Activated T-helper 9 cell treated with anti-CD3 and anti-CD28 coated beads, Interleukin-2, amount 50 U/mL, for 16 hours (primary cell): Measurements from ENCODE around the gene ZNRF4.
A peak's percentile ranks its signal among the peaks of the same experiment; 100 is the strongest.
"Not testable (repeated sequence)": the region's sequence is repeated elsewhere in the genome, so short reads cannot be mapped to it uniquely, and the experiment has no call there.

Experiments
- DNase-seq: peaks from one replicate; pipeline ENCODE4 v3.0.0-alpha.2; 2020; ENCODE audit warnings: low read depth

Gene ZNRF4

GRCh38 chr19:5455367-5456129, at the start of gene ZNRF4:
ZNRF4 (plus strand) TSS chr19:5455417; CDS start chr19:5455492, 75 bp downstream.
- no peak for DNase-seq

- not testable (repeated sequence) for DNase-seq
These were observed 49.0 kb upstream of the ZNRF4 start for GRCh38 chr19:5406198-5406597.

GRCh38 chr19:5406816-5407215, 48.4 kb upstream of the ZNRF4 start:
- DNase-seq, result no peak

- DNase-seq, result no peak
These were observed 47.9 kb upstream of the ZNRF4 start for GRCh38 chr19:5407356-5407755.

GRCh38 chr19:5417495-5418436, 37.5 kb upstream of the ZNRF4 start:
- DNase-seq, result no peak

GRCh38 chr19:5418677-5419076, 36.5 kb upstream of the ZNRF4 start:
- no peak for DNase-seq

GRCh38 chr19:5420953-5421352, 34.3 kb upstream of the ZNRF4 start:
- DNase-seq, result no peak

GRCh38 chr19:5423567-5424125, 31.6 kb upstream of the ZNRF4 start:
- DNase-seq, result no peak

GRCh38 chr19:5424192-5424973, 30.8 kb upstream of the ZNRF4 start:
- DNase-seq, result no peak

GRCh38 chr19:5425260-5425659, 30.0 kb upstream of the ZNRF4 start:
- DNase-seq, result no peak

GRCh38 chr19:5430237-5430636, 25.0 kb upstream of the ZNRF4 start:
- no peak for DNase-seq

- no peak for DNase-seq
These were observed 22.5 kb upstream of the ZNRF4 start for GRCh38 chr19:5432687-5433086.

- DNase-seq, result no peak
These were observed 20.8 kb upstream of the ZNRF4 start for GRCh38 chr19:5434351-5434917.

- peak; percentile 7 for DNase-seq
These were observed 20.1 kb upstream of the ZNRF4 start for GRCh38 chr19:5434970-5435641.

GRCh38 chr19:5435642-5436017, 19.6 kb upstream of the ZNRF4 start:
- no peak for DNase-seq

GRCh38 chr19:5436106-5436947, 18.9 kb upstream of the ZNRF4 start:
- no peak for DNase-seq

- no peak for DNase-seq
These were observed 18.3 kb upstream of the ZNRF4 start for GRCh38 chr19:5436948-5437306.

GRCh38 chr19:5438756-5439155, 16.5 kb upstream of the ZNRF4 start:
- DNase-seq, result not testable (repeated sequence)

- no peak for DNase-seq
These were observed 15.8 kb upstream of the ZNRF4 start for GRCh38 chr19:5439452-5439851.

GRCh38 chr19:5440299-5440698, 14.9 kb upstream of the ZNRF4 start:
- DNase-seq, result no peak
